Dermis microvascular lymphatic vessel endothelial cell (primary cell): ENCODE data around the gene CMTR1. TPM values are rescaled to one million over a fixed set of nuclear protein-coding genes. Genes with fewer than 3 reads are reported as not detected.
A peak's percentile ranks its signal among the peaks of the same experiment; 100 is the strongest.
"Not testable (repeated sequence)": the region's sequence is repeated elsewhere in the genome, so short reads cannot be mapped to it uniquely, and the experiment has no call there.

Source experiments
- DNase-seq, 2 donors: peaks; one replicate each; pipeline versions ENCODE4 v3.0.0 to v3.0.0-alpha.2; 2010; ENCODE audit warnings: low read depth in 2 of 2
- total RNA-seq: library from RNA; depleted of rRNA; stranded (reverse); fragments of >200 nt; gene quantifications from 2 replicates; pipeline ENCODE4 v1.2.1, GENCODE V29; 2014

CMTR1 gene, protein sequence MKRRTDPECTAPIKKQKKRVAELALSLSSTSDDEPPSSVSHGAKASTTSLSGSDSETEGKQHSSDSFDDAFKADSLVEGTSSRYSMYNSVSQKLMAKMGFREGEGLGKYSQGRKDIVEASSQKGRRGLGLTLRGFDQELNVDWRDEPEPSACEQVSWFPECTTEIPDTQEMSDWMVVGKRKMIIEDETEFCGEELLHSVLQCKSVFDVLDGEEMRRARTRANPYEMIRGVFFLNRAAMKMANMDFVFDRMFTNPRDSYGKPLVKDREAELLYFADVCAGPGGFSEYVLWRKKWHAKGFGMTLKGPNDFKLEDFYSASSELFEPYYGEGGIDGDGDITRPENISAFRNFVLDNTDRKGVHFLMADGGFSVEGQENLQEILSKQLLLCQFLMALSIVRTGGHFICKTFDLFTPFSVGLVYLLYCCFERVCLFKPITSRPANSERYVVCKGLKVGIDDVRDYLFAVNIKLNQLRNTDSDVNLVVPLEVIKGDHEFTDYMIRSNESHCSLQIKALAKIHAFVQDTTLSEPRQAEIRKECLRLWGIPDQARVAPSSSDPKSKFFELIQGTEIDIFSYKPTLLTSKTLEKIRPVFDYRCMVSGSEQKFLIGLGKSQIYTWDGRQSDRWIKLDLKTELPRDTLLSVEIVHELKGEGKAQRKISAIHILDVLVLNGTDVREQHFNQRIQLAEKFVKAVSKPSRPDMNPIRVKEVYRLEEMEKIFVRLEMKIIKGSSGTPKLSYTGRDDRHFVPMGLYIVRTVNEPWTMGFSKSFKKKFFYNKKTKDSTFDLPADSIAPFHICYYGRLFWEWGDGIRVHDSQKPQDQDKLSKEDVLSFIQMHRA
- 27.5 and 30.2 TPM in 2 replicates for total RNA-seq

DNA sequence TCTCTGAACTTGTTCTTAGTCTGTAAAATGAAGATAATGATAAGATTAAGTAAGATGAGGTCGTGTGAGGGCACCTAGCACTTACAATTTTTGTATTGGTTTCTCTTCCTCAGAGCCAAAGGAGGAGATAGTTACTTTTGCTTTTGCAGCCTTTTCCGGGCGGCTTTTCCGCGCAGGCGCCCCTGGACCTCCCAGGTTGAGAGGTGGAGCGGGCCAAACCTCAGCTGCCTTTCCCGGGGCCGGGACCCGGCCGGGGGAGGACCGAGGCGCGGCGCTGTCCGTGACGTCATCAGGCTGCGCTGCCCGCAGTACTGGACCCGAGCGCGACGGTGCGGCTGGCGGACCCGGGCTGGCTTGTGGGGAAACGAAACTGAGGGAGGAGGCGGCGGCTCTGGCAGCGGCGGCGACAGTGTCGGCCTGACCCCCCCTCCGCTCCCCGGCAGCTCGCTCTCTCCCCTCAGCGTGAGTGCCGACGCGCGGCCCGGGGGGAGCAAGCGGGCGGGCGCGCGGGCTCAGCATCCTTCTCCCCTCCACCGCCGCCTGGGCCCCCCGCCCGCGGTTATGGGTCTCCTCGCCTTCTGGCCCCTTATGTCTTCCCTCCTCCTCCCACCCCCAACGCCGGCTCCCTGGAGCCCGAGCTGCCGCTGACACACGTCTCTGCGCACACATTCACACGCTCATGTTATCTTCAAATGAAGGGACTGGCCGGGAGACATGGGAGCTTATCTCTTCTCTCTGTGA is at the start of gene CMTR1:
Gene CMTR1 (plus strand): TSS at position 306 of the 741 bp plus-strand sequence. CDS start 2,409 bp downstream, outside the sequence.
- peak; percentile 80 to 90 for DNase-seq

DNA sequence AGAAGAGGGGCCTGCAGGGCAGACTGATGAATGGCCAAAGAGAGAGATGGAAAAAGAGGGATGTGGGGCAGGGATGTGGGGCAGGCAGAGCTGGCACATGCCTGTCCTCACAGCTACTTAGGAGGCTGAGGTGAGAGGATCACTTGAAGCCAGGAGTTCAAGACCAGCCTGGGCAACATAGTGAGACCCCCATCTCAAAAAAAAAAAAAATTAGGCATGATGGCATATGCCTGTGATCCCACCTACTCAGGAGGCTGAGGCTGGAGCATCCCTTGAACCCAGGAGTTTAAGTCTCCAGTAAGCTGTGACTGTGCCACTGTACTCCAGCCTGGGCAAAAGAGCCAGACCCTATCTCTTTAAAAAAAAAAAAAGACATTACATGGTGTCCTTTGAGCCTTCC is 44.4 kb upstream of the CMTR1 start:
- DNase-seq: no peak

DNA sequence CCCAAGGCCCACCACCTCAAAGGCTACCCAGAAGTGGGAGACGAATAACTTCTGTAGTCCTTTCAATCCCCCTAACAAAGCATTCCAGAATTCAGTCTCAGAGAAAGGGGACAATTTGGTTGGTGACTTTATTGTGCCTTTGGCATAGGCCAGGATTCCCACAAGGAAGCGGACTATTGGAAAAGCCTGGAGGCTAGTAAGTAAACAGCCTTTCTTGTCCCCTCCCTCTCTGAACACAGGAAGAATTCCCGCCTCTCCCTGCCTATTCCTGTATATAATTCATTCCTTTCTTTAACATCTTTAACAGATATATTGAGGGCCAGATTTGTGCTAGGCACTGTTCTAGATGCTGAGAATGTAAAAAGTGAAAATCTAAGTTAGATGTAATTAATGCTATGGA is 43.2 kb upstream of the CMTR1 start:
- DNase-seq: no peak

DNA sequence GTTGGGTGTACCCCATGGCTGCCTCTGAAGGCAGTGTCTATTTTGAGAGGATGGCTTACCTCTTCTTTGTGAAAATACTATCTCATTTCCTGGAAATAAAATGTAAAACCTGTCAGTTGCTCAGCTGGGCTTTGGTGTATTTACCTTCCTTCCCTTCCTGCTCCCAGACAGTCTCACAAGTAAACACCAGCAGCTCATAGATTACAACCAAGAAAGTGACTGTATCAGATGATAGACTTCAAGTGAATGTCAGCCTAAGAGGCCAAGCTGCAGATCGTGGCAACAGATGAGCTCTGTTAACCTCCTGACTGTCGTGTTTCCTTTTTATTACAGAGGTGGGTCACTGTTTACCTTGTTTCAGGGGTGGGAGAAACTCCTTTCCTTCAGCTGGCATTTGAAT is 41.9 kb upstream of the CMTR1 start:
- no peak for DNase-seq

DNA sequence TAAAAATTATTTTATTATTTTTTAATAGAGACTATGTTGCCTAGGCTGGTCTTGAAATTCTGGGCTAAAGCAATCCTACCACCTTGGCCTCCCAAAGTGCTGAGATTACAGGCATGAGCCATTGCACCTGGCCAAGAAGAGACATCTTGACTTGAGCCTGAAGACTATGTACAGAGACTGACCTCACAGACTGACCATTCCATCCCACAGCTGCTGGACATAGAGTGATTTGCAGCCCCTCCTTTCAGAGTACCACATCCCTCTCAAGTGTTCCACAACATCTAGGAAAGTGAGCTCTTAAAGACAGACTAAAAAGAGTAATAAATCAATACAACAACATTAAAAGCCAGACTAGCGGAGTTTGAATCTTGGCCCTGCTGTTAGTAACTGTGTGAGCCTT is 40.2 kb upstream of the CMTR1 start:
- DNase-seq: no peak

DNA sequence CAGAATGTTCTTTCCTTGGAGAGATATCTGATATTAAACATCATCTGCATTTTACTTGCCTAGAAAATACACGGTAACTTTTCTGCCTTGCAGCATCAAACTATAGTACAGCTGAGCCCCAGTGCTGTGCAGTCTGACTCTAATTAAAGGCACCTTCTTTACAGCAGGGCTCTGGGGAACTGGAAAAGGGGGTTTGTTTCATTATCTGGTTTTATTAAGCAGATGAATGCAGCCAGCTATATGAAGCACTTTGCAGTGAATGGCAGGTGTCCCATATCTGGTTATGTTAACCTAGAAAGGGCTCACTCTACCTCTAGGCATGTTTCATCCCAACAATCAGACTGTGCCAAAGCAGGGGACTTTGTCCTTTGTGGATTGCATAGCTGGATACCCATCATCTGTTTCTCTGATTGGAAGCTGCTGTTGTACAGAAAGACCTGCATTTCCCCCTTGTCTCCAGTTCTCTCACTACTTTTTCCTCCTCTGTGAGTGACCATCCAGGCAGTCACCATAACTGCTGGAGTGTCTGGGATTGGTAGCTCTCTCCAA is 39.6 kb upstream of the CMTR1 start:
- no peak for DNase-seq

DNA sequence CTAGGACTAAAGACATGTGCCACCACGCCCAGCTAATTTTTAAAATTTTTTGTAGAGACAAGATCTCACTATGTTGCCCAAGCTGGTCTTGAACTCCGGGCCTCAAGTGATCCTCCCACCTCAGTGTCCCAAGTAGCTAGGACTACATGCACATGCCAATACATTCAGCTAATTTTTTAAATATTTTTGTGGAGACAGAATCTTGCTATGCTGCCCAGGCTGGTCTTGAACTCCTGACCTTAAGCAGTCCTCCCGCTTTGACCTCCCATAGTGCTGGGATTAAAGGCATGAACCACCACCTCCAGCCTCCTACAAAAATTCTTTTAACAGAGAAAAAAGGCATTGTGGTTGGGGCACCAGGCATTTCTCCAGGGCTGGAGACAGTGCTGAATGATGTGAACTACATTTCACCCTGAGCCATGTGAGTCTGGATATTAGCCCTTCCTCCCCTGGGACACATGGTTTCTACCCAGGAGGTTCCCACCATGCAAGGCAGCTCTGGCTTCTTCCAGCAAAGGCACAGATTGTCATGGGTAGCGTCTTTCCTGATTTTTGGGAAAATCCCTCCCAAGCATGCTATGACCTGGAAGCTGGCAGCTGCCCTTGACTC is 36.3 kb upstream of the CMTR1 start:
- no peak for DNase-seq

DNA sequence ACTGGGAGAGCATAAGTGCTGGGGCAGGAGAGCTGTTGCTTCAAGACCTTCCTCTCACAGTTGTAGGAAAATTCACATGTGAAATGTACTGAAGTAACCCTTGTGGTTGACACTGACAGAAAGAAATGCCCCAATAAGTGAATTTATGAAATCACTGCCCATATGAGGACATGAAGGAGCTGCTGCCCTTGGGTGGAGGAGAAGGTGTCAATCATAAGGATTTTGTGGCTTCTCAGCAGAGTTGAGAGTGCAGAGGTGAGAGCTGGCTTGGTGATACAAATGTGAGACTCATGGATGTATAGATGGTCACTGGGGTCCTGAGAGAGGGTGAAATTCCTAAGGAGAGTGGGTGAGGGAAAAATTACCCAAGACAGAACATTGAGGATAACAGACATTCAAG is 33.9 kb upstream of the CMTR1 start:
- DNase-seq: no peak

DNA sequence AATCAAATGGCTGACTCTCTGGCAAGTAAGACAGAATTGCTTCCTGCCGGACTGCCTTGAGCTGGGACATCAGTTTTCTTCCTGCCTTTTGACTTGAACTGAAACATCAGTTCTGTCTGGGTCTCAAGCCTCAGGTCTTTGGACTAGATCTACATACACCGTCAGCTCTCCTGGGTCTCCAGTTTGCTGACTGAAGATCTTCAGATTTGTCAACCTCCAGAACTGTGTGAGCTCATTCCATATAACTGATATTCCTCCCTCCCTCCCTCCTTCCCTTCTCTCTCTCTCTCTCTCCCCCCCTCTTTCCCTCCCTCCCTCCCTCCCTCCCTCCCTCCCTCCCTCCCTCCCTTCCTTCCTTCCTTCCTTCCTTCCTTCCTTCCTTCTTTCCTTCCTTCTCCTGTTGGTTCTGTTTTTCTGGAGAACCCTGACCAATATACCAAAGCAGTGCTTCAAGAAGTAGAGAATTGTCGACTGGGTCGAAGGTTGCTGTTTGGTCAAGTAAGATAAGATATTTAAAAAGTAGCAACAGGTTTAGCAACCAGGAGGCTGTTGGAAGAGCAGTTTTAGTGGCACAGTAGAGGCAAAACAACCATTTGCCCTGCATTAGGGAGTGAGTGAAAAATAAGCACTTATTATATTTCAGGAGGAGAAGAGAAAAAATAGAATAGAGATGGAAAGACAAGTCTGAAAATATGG is 33.1 kb upstream of the CMTR1 start:
- DNase-seq: no peak

DNA sequence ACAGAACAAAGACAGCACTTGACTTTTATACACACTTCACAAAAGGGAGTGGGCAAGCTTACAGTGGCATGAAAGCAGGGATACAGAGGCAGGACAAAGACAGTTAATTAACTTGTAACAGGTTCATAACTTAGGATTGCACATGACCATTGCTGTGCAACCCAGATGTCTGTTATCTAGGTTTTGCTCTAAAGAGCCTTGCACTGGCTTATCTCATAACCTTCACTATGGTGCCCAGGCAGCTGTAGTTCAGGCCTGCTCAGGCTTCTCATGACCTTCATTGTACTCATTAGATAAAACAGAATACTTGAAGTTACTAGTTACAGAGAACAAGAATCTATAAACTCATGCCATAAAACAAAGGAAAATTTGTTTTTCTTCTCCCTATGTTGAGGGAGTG is 31.4 kb upstream of the CMTR1 start:
- not testable (repeated sequence) for DNase-seq

DNA sequence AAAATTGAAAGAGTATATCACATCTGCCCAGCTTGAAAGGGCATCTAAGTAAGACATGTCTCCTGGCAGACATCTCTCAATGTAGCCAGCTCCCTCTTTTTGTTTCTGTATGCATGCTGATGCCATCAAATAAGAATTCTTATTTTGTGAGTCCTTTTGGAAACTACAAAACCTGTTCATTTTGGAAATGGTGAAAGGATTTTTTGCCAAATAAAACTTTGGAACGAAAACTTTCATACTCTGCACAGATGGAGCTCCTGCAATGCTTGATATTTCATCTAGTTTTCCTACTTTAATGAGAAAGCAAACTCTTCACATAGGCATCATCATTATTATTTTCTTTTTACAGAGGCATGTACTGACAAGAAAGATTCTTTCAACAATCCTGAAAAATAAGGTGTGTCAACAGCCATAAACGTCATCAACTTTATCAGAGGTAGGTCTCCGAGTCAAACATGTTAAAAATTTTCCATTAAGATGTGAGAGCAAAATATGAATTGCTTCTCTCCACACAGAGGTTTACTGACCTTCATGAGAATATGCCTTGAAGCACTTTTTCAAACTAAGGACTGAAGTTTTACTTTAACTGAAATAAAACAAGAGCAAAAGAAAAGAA is 26.2 kb upstream of the CMTR1 start:
- no peak for DNase-seq

DNA sequence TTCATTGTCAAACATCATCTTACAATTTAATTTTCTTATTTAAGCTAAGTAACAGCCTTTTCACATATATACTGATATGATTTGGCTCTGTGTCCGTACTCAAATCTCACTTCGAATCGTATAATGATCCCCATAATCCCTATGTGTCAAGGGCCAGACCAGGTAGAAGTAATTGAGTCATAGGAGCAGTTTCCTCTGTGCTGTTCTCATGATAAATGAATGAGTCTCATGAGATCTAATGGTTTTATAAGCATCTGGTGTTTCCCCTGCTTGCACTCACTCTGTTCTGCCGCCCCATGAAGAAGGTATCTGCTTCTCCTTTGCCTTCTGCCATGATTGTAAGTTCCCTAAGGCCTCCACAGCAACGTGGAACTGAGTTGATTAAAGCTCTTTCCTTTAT is 25.1 kb upstream of the CMTR1 start:
- no peak for DNase-seq

DNA sequence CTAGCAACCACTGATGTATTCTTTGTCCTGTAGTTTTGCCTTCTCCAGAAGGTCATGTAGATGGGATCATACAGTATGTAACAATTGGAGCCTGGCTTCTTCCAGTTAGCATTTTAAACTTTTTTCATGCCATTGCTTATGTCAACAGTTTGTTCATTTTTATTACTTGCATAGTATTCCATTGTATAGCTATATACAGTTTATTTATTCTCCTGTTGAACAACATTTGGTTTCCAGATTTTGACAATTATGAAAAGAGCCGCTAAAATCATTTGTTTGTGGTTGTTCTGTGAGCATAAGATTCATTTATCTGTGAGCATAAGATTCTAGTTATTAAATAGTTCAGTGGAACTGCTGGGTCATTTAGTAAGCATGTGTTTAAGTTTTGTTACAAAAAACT is 23.5 kb upstream of the CMTR1 start:
- DNase-seq: no peak

DNA sequence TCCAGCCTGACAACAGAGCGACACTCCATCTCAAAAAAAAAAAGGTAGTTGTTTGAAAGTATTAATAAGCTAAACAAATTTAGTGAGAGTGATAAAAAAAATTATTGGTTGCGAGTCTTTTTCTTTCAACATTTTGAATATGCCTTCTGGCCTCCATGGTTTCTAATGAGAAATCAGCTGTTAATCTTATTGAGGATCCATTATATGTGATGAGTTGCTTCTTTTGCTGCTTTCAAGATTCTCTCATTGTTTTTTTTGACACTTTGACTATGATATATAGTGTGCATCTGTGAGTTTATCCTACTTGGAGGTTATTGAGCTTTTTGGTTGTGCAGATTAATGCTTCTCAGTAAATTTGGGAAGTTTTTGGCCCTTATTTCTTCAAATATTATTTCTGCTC is 15.6 kb upstream of the CMTR1 start:
- DNase-seq: no peak

DNA sequence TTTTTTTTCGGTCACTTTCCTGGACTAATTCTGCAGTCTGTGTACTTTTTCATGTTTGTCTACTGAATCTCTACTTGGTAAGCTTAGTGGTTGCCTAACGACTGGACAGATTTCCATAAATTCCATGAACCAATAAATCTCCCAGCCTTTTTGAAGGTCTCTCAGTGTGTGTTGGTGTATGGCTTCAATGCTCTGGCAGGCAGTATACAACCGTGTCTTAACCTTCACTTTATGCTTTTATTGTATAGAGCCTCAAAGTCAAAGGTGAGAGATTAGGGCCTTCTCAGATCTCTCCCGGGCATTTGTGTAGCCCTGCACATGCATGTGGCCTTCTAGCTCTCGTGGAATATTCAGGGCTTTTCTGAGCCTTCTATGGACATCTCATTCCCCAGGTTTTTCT is 14.3 kb upstream of the CMTR1 start:
- no peak for DNase-seq

DNA sequence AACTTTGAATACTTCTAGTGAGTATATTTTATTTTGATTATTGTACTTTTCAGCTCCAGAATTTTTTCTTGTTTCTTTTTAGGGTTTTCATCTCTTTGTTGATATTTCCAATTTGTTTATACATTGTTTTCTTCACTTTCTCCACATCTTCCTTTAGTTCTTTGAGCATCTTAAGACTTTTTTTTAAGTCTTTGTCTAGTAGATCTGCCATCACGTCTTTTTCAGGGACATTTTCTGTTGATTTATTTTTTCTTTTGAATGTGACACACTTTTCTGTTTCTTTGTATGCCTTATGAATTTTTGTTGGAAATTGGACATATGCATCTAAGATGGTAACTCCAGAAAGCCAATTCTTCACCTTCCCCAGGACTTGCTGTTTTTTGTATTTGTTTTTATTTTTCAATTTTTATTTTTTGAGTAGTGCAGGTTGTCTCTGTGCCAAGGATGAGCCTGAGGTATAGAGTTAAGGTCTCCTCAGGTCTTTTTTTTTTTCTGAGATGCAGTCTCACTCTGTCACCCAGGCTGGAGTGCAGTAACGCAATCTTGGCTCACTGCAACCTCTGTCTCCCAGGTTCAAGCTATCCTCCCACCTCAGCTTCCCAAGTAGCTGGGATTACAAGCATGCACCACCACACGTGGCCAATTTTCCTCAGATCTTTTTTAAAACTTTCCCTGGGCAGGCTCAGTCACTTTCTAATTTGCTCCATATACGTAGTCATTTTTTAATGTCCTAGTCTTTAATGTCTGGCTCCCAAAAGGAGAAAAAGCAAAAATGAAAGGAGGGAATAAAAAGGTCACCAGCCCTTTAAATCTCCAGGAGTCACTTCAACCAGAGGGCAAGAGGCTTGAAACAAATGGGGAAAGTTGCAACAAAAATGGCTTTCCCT is 6.7 kb upstream of the CMTR1 start:
- DNase-seq: no peak

DNA sequence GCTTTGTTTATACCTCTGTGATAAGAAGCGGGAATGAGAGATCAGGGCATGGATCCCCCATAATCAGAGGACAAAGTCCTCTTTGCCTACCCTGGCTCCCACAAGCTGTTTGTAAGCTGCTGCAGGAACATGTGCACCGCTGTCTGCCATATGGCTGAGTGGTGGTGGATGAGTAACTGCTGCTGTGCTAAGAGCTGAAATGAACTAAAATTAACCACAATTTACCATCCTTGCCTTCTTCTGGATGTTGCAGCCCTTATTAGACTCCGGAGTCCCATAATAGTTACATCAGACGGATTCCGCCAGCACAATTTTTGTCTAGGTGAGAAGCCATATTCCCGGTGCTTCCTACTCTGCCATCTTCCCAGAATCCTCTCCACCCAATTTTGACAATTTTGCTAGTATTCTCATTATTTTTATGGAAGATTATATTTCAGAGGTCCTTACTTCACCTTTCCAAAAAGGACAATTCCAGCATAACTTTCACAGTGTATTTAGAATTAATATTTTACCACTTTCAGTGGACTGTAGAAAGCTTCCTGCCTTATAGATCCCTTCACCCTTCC is 6.0 kb upstream of the CMTR1 start:
- no peak for DNase-seq

DNA sequence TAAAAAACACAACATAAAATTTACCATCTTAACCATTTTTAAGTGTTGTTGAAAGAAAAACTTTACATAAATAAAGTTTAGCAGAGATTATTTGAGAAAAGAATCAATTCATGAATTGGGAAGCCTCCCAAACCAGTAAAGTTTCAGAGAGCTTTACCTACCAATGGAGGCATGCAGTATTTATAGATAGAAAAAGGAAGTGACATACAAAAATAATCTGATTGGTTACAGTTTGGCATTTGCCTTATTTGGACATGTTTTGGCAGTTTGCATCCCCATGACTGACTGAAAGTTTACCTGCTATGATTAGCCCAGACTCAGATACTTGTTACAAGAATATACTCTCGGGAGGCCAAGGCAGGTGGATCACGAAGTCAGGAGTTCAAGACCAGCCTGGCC is 3.7 kb upstream of the CMTR1 start:
- DNase-seq: no peak

DNA sequence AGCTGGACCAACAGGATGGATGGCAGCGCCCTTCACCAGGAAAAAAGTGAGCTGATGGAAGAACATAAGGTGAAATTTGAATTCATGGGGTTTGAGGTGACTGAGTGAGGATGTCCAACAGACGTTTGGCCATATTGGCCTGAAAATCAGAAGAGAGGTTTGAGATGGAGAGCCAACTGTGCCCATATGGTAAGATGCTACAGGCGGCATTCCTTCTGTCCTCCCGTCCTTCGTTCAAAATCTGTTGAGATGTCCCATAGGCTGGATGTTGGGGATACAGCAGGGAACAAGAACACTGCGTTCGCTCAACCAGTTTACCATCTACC is 468 bp upstream of the CMTR1 start:
- no peak for DNase-seq
